Measurements from ENCODE around the gene SH3TC1.

Gene SH3TC1

DNA sequence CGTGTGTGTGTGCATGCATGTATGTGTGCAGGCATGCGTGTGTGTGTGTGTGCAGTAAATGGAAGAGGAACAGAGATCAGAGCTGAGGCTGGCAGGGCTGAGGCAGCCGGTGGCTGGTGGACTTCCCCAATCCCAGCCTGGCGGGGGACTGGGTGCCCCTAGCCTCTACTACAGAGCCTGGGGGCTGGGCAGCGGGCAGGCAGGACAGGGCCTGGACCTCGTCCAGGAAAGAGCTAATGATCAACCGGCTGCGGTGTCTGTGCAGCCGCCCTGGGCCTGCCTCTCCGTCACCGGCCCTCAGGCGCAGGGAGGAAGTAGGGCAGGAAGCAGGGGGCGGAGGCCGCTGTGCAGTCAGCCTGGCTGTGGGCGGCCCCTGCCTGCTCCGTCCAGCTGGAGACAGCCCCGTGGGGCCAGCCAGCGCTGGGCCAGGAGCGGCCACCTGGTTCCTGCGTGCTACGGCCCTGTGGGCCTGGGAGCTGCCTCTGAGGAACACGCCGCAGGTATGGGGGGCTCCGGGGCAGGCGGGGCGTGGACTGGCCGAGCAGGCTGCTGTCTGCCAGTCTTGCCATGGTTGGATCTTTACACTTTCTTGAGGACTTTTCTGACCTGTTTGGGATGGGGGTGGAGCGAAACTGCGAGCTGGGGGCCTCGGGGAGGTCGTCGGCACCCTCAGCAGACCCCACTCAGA, at the start of gene SH3TC1:
Gene SH3TC1, plus strand, starts transcription at position 385 of the 688 bp plus-strand sequence. CDS start 5,905 bp downstream, outside the sequence.
- DNase-seq (ENCODE audit: low read depth) = peak; percentile 18

DNA sequence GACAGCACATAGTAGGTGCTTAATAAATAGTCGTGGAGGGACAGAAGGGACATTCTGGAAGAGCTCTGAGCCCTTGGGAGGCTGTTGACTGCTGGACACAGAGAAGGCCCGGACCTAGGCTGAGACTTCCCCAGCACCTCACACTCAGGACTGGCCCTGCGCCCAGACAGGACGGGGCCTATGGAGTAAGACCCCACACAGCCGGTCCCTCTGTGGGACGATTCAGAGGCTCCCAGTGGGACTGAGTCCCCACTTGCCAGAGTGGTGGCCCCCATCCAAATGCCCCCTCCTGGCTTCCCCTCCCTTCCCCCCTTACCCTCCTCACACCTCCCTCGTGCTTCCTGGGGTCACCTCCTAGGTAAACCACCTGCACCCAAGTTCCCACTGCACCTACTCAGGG, 49.4 kb upstream of the SH3TC1 start:
- no peak for DNase-seq (ENCODE audit: low read depth)

DNA sequence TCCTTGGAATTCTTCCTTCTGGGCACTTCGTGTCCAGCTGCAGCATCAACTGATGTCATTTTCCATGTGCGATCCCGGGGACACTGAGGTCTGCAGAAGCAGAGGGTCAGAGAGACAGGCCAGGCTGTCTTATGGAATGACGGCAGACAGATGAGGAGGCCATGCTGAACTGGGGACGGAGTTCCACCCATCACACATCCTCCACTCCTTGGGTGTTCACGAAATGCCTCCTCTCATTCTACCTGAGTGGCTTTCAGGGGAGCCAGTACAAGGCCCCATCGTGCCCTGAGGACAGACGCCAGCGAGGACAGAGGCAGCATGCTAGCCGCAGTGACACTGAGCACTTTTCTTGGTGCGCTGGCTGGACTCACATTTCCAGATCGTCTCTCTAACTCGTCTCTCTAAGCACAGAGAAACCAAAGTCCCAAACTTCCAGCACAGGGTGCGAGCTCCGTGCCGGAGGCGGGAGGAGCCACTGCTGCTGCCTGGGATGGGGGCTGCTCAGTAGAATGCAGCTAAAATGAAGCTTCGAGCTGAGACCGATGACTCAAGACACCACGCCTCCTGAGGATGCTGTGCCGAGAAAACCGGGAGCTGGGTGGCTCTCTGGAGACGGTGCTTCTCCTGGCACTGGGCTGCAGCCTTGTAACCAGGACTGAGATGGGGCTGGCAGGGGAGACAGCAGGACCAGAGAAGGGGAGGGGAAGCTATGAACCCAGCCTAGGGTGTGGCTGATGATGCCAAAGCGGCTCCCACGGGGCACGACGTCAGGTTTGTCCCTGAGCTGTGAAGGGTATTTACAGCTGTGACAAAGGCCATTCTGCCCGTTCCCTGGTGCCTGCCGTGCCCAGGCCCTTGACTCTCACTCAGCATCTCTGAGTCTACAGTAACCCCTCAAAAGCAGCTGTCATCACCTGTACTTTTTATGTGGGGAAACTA, 48.7 kb upstream of the SH3TC1 start:
- no peak for DNase-seq (ENCODE audit: low read depth)

DNA sequence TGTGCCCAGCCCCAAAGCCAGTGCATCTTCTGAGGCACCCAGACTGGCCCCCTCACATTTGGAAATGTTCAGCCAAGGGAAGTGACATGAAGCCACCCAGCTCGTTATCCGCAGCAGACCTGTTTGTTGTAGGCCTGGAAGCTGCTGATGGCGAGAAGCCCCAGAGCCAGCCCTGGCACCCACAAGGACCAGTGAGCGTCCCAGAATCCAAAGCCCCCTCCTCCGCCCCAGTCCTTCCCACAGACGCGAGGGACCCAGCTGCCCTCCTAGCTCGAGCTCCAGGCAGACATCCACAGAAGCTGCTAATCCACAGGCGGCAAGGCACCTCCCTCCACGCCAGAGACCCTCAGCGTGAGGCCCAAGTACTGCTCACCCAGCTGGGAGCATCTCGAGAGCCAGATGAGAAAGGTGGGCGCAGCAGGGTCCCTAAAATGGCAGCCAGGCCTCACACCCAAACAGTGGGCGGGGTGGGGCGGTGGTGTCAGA, 47.9 kb upstream of the SH3TC1 start:
- no peak for DNase-seq (ENCODE audit: low read depth)

DNA sequence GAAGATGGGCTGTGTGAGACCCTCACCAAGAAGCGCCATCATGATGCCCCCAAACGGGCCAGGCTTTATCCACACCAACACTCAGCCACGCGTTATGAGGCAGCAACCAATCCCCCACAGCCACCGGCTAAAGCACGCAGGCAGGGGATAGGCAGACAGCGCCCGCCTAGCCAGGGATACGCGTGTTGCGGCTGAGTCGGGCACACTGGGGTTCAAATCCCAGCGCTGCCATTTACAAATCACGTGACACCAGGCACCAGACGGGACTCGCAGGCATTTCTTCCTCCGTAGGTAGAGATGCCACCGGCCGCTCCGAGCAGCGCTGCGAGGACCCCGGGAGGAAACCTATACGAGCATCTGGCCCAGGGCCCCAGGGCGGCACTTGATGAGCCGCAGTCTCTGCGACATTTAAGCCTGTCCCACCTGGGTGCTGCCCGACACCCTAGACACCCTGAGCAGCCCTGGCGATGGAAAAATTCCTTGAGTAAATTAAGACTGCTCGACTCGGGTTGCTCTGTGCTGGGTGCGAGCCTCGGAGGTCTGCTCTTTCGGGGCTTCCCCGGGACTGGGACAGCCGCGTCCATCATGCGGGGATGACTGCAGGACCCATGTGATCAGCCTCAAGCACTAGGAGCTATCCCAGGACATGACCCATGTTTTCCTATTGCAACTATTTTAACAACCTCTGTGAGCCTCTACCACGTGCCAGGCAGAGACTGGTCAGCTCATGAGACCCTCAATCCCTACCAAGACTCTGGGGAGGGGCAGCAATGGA, 46.8 kb upstream of the SH3TC1 start:
- no peak for DNase-seq (ENCODE audit: low read depth)

DNA sequence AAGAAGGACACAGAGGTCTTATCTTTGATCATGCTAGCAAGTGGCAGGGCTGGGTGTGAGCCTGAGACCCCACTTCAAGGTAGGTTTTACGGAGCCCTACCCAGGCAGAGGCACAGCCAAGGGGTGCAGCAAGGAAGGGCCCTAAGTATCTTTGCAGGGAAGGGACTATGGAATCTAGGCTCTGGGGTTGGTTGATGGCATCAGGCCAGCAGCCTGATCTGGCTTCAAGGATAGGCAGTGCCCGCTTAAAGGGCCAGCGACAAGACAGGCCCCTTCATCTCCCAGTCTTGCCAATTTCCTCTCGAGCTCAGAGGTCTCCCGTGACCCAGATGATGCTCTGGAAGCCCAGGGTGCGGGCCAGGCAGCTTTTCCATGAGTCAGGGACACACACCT, 46.2 kb upstream of the SH3TC1 start:
- DNase-seq (ENCODE audit: low read depth) = no peak

DNA sequence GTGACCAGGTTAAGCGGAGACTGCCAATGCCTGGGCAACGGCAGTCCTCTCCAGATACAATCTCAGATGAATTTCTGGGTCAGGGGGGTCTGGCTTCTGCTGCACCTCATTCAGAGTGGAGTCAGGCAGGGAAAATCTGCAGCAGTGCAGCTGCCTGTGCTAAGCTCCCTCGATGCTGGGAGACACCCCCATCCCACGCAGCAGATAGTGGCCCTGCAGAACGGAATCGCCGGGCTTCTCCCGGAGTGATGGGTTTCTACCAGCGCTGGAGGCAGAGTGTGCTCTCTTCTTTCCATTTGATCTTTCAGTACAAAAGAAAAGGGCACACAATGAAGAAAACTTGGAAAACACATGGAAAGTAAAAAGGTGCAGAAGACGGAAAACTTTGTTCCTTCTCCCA, 45.6 kb upstream of the SH3TC1 start:
- DNase-seq (ENCODE audit: low read depth) = no peak

DNA sequence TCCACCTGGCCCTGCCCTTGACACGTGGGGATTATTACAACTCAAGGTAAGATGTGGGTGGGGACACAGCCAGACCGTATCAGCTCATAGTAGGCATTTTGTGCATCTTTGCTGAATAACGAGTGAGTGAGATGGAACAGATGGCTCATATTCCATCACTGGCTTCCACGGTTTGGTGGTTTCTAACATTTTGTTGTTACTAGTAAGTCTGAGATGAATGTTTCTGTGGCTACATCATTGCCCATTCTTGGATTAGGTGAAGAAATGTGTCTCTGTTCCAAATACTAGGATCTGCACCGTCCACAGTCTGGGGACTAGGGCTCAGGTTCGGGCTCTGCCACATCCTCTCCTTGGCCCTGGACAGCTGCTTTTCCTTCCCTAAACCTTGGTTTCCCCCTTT, 44.0 kb upstream of the SH3TC1 start:
- no peak for DNase-seq (ENCODE audit: low read depth)

DNA sequence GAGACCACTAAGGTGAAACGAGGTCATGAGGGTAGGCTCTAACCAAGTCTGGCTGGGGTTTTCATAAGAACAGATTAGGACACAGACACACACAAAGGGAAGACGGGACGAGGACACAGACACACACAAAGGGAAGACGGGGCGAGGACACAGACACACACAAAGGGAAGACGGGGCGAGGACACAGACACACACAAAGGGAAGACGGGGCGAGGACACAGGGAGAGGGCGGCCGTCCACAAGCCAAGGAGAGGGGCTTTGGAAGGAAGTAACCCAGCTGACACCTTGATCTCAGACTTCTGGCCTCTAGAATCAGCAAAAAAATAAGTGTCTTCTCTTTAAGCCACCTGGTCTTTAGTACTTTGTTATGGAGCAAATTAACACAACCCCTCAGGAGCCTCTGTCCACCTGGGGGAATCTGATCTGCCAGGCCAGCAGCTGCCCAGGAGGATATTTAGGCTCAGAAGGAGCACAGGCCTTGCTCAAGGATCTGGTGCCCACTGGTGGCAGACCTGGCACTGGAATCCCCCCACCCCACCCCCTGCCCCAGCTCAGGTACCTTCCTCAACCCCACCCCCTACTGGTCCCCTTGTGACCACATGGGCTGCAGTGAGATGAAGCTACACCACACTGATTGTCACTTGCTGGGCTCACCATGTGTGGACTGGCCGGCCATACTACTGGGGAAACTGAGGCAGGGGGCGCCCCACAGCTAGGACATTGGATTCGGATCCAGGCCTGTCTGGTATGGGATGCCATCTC, 43.2 kb upstream of the SH3TC1 start:
- no peak for DNase-seq (ENCODE audit: low read depth)

DNA sequence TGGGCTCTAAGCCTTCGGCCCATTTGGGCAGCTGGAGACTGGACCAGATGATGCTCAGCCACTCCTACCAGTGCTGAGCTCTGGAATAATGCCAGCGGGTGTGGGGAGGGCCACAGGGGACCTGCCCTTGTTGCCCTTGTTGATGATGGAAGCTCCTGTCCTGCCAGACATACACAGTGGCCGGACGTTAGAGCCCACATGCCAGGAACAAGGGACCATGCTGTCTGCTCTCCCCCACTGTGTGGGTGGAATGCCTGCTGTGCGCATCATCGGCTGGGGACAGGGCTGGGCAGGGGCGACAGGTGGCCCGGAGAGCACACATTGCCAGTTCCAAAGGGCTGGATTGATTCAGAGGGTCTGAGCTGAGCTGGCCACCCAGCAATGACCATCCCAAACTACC, 42.5 kb upstream of the SH3TC1 start:
- DNase-seq (ENCODE audit: low read depth) = no peak

DNA sequence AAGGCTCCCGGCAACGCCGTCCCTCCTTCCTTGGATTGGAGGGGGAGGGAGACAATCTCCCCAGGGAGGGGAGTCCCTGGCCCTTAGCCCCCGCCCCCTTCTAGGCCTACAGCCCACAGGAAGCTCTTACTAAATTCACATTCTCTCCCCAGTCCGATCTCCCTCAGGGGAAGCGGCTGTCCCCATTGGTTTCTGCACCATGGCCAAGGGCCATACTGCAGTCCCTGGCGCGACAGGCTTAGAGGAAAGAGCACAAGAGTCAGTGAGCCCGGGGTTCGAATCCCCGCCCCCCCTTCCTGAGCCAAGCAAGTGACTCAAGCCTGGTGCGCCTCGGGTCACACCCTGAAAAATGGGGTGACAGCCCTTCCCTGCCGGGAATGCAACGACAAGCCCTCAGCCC, 41.6 kb upstream of the SH3TC1 start:
- no peak for DNase-seq (ENCODE audit: low read depth)

DNA sequence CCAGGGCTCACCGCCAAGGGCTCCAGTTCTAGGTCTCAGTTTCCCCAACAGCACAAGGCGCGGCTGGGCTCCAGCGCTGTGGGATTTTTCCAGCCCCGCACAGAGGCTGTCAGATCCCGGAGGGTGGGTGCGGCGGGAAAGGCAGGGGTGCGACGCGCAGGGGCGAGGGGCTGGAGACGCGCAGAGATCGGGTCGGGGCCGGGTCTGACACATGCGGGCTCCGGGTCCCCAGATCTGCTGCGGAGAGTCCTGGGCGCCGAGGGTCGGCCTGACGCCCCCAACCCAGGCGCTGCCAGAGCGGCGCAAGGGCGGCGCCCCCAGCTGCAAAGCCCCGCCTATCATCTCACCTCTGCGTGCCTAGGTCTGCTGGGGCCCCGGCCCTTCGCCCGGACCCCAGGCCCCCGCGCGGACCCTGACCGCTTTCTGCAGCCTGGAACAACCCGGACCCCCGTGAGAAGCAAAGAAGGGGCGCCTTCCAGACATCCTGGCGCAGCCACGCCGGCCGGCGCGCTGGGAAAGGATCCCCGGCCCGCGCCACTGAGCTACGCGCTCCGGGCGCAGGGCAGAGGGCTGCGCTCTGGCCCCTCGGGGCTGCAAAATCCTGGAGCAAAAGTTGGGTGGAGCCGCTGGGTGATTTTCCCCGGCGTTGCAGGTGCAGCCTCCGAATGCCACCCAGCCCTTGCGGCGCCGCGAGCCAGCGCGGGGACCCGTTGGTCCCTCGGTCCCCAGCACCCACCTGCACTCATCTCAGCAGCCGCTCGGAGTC, 41.0 kb upstream of the SH3TC1 start:
- no peak for DNase-seq (ENCODE audit: low read depth)

DNA sequence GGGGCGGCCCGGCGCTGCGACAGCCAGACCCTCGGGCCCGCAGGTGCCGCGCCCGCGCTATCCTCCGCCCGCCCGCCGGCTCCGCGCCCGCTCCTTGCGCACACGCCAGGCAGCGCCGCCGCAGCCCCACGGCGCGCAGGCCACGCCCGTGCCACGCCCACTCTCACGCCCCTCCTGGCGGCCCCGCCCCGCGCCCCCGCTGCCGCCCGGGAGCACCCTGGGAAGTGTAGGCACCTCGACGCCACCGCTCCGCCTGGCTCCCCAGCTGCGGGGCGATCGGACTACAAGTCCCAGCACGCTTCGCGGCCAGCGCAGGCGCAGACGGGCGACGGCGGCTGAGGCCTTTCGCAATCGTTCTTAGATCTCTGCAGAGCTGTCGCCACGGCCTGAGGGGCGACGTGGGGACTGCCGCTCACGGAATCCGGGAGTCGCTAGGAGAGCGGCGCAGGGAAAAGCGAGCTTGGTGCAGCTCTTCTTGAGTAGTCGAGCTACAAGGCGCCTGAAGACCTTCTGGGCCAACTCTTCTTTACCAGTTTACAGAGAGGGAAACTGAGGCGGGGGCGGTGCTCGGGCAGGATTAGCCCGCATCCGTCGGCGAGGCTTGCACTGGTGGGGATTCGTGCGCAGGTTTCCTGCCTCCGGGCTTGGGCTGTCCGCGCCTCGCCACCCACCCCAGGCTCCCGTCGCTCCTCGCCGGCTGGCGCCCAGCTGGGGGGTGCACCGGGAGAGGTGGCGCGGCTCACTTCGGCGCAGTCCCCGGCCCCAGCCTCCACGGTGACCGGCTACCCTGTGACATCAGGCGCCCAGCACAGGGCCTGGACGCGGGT, 40.2 kb upstream of the SH3TC1 start, which contains the start of gene ABLIM2:
Gene ABLIM2, minus strand, starts transcription at position 104 of the 827 bp plus-strand sequence. CDS start 124 bp downstream, outside the sequence.
- peak; percentile 92 for DNase-seq (ENCODE audit: low read depth)

DNA sequence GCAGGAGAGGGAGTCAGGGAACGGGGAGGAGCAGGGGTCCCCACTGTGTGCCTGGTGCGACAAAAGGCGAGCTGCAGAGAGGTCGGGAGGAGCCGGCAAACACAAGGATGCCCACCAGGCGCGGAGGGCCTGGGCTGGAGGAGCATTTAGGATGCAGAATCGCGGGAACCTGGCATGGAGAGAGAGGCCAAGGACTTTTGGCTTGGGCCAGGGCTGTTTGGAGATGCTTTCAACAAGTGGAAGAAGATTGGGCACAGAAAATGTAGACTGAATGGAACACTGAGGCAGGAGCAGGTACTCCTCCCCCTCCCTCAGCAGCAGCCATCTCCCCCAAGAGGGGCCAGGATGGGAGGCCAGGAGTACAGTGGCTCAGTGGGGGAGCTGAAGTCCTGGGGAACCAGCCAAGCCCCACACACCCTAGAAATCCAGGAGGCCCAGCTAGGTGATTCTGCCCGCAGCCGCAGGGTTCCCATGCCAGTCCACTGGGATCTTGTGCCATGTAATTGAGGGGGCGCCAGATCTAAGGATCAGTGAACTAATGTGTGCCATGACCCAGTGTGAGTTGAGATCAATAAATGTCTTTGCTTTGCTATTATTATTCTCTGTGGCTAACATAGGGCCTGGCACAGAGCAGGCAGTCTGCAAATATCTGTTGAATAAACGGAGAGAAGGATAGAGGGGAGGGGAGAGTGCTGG, 39.4 kb upstream of the SH3TC1 start:
- DNase-seq (ENCODE audit: low read depth) = no peak

DNA sequence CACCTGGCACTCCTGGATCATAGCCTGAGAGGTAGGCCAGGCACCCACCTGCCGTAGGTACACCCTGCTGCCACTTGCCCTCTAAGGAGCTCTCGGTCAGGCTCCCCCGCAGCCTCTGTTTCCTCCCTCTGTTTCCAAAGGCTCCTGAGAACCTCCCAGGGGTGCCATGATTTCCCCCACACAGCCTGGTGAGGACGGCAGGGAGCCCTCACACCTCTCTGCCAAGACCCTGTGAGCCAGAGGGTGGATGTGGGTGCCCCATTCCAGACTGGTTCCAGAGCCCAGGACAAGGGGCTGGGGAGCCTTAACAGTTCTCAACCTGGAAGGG, 38.9 kb upstream of the SH3TC1 start:
- DNase-seq (ENCODE audit: low read depth) = no peak

DNA sequence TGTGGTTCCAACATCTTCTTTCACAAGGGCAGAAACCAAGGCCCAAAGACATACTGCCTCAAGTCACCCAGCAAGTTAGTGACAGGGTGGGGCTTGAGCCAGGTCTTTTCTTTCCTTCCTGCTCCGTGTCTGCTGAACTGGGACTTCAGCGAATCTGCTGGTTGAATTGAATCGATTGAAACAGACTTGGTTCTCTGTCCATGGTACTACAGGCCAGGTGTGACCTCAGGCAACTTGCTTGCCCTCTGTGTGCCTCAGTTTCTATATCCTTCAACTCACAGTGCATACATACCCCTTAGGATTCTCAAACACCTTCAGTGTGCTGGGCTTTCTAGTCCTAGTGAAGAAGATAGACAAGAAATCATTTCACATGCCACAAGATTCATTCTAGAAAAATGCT, 38.5 kb upstream of the SH3TC1 start:
- no peak for DNase-seq (ENCODE audit: low read depth)

DNA sequence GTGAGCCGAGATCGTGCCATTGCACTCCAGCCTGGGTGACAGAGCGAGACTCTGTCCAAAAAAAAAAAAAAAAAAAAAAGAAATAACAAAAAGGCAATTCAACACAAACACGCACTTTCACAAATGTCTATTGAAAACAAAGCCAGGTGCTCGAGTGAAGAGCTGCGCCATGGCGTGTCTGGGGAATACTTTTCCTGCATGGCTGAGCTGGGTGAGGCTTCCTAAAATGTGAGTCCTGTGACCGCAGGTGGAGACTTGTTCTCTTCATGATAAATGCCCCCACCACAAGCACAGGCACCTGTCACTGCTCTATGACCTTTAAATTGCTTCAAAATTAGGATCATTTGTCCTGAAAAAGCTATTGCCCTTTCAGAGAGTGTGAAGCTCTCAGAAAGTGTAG, 36.5 kb upstream of the SH3TC1 start:
- no peak for DNase-seq (ENCODE audit: low read depth)

DNA sequence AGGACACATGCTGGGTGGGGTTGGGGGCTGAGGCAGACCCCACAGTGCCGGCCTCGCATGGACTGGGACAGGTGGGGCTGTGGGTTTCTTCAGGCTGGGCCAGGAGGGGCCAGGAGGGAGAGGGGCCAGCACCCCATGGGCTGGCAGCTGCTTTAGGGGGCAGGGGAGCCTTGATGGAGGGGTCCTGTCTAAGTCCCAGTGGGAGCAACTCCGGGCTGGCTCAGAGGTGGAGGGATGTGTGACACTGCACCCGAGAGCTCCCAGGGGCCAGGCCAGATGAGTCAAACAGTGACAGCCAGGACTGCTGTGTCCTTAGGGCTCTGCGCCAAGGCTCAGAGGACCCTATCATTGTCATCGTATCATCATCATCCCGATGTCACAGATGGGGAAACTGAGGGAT, 36.1 kb upstream of the SH3TC1 start:
- no peak for DNase-seq (ENCODE audit: low read depth)

DNA sequence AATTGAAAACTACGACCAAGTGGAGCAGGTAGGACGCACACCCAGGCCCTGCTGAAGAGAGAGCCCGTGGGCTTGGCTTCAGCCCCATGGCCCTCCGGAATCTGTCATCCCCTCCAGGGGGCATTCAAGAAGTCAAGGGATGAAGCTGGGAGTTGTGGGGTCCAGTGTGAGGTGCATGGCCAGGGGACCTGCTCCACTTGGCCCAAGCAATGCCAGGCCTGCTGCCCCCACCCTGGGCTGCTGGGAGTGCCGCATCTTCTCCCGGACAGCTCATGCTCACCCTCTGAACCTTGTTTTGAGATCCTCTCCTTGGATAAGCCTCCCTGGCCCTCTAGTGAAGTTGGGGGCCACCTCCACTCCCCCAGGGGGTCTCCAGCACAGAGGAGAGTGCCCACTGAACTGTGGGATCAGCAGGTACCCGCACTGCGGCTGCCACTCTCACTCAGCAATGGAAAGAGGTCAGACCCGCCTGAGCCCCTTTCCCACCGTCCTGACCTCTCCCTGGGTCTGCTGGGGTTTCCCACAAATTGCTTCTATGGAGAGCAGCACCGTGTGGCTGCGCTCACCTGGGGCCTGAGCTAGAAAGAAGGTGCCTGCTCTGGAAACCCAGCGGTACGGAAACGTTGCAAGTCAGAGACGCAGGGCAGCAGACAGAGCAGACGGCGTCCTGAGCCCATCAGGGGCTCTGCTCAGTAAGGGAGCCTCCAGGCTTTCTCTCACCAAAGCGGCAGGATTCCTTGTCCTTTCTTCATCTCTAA, 35.5 kb upstream of the SH3TC1 start:
- DNase-seq (ENCODE audit: low read depth) = no peak
